ENCODE data around the gene SERPIND1.

Gene SERPIND1

GRCh38 chr22:20785415-20785814, 11.5 kb downstream of the SERPIND1 start:
- no peaks in the 10 kb centered on the region for H3K4me1 ChIP-seq (ENCODE audit: control insufficient read depth, low read length)
- H3K36me3 ChIP-seq (ENCODE audit: control insufficient read depth, low read length): peaks cover 35% of the 10 kb centered on the region
- TF ChIP-seq EZH2phosphoT487 (IDR thresholded peaks at IDR 0.05; ENCODE audit: borderline replicate concordance, low read length) (no peak), CTCF (IDR thresholded peaks at IDR 0.05; ENCODE audit: low read depth, low read length, poor library complexity, severe bottlenecking) (no peak)

GRCh38 chr22:20786048-20786447, 12.1 kb downstream of the SERPIND1 start:
- Histone ChIP-seq H3K4me2 (ENCODE audit: low read length) (no peak overlapping the region), H3K36me3 (ENCODE audit: control insufficient read depth, low read length) (peaks cover 35% of the 10 kb centered on the region)

More at GRCh38 chr22:20785415-20785814, 11.5 kb downstream of the SERPIND1 start:
- H3K27me3 ChIP-seq (ENCODE audit: control insufficient read depth, low read length): no peaks in the 10 kb centered on the region
- H3K79me2 ChIP-seq (ENCODE audit: control insufficient read depth, low read length): no peaks in the 10 kb centered on the region
- no peak overlapping the region for H3K4me3 ChIP-seq (ENCODE audit: low read length)
- no peaks in the 10 kb centered on the region for H3K9me2 ChIP-seq (replicated peaks; ENCODE audit: control insufficient read depth, low read length)
- no peaks in the 10 kb centered on the region for H3F3A ChIP-seq (ENCODE audit: control insufficient read depth, insufficient read depth)
- 0 out of 2 replicates have a peak, but pooled peaks cover 3% of the 10 kb centered on the region for H4K20me1 ChIP-seq (ENCODE audit: control insufficient read depth, insufficient read depth, low read depth, low read length)
- H3K4me2 ChIP-seq (ENCODE audit: low read length): no peak overlapping the region
- no peak overlapping the region for H3K27ac ChIP-seq (ENCODE audit: low read depth, low read length)
- no peaks in the 10 kb centered on the region for H3K9me3 ChIP-seq (ENCODE audit: control insufficient read depth, insufficient read depth, low read length)

GRCh38 chr22:20786536-20786979, 12.6 kb downstream of the SERPIND1 start:
- Histone ChIP-seq H3F3A (ENCODE audit: control insufficient read depth, insufficient read depth) (no peaks in the 10 kb centered on the region), H3K9me2 (replicated peaks; ENCODE audit: control insufficient read depth, low read length) (no peaks in the 10 kb centered on the region), H3K4me1 (ENCODE audit: control insufficient read depth, low read length) (no peaks in the 10 kb centered on the region), H3K4me2 (ENCODE audit: low read length) (no peak overlapping the region), H4K20me1 (ENCODE audit: control insufficient read depth, insufficient read depth, low read depth, low read length) (0 out of 2 replicates have a peak, but pooled peaks cover 3% of the 10 kb centered on the region), H3K27ac (ENCODE audit: low read depth, low read length) (no peak overlapping the region), H3K79me2 (ENCODE audit: control insufficient read depth, low read length) (no peaks in the 10 kb centered on the region), H3K27me3 (ENCODE audit: control insufficient read depth, low read length) (no peaks in the 10 kb centered on the region), H3K9me3 (ENCODE audit: control insufficient read depth, insufficient read depth, low read length) (no peaks in the 10 kb centered on the region), H3K36me3 (ENCODE audit: control insufficient read depth, low read length) (peaks cover 38% of the 10 kb centered on the region), H3K4me3 (ENCODE audit: low read length) (no peak overlapping the region)
- TF ChIP-seq CTCF (IDR thresholded peaks at IDR 0.05; ENCODE audit: low read depth, low read length, poor library complexity, severe bottlenecking): no peak
- no peak for TF ChIP-seq EZH2phosphoT487 (IDR thresholded peaks at IDR 0.05; ENCODE audit: borderline replicate concordance, low read length)

More at GRCh38 chr22:20786048-20786447, 12.1 kb downstream of the SERPIND1 start:
- no peaks in the 10 kb centered on the region for H3K4me1 ChIP-seq (ENCODE audit: control insufficient read depth, low read length)
- no peaks in the 10 kb centered on the region for H3K9me3 ChIP-seq (ENCODE audit: control insufficient read depth, insufficient read depth, low read length)
- TF ChIP-seq EZH2phosphoT487 (IDR thresholded peaks at IDR 0.05; ENCODE audit: borderline replicate concordance, low read length) (no peak), CTCF (IDR thresholded peaks at IDR 0.05; ENCODE audit: low read depth, low read length, poor library complexity, severe bottlenecking) (no peak)
- H3K27me3 ChIP-seq (ENCODE audit: control insufficient read depth, low read length): no peaks in the 10 kb centered on the region
- no peak overlapping the region for H3K4me3 ChIP-seq (ENCODE audit: low read length)
- H3F3A ChIP-seq (ENCODE audit: control insufficient read depth, insufficient read depth): no peaks in the 10 kb centered on the region
- H3K9me2 ChIP-seq (replicated peaks; ENCODE audit: control insufficient read depth, low read length): no peaks in the 10 kb centered on the region
- no peaks in the 10 kb centered on the region for H3K79me2 ChIP-seq (ENCODE audit: control insufficient read depth, low read length)
- H4K20me1 ChIP-seq (ENCODE audit: control insufficient read depth, insufficient read depth, low read depth, low read length): 0 out of 2 replicates have a peak, but pooled peaks cover 3% of the 10 kb centered on the region
- H3K27ac ChIP-seq (ENCODE audit: low read depth, low read length): no peak overlapping the region

Measured in DOHH2 (cell line).